SU-DHL-6 (cell line): ENCODE data around the gene ELMO1.

Experiments used
- H2AFZ ChIP-seq: fragments of 200-600 bp; sonication (generic); 2 replicates; pipeline ENCODE4 v1.6.1; 2014; ENCODE audit warnings: low read depth, mild to moderate bottlenecking, moderate library complexity, mixed read lengths, antibody characterized with exemption, low read length; ENCODE audit not compliant: severe bottlenecking
- H3F3A ChIP-seq: fragments of 200-600 bp; shearing (Covaris generic); 2 replicates; pipeline ENCODE4 v1.6.0; 2016; ENCODE audit warnings: antibody characterized with exemption, mild to moderate bottlenecking; ENCODE audit not compliant: insufficient read depth
- H3K27ac ChIP-seq: fragments of 200-600 bp; sonication (generic); 2 replicates; pipeline ENCODE4 v1.5.1; 2016; ENCODE audit warnings: low read depth, mild to moderate bottlenecking, low read length, moderate library complexity, mixed read lengths
- H3K27me3 ChIP-seq: fragments of 200-600 bp; sonication (generic), shearing (Covaris generic); 2 replicates; pipeline ENCODE4 v1.6.0; 2014; ENCODE audit warnings: mild to moderate bottlenecking, low read length
- H3K36me3 ChIP-seq: fragments of 200-600 bp; sonication (generic); 2 replicates; pipeline ENCODE4 v1.6.1; 2014; ENCODE audit warnings: mild to moderate bottlenecking, low read length, mixed read lengths
- H3K4me2 ChIP-seq: fragments of 300-600, 200-600 bp; shearing (Covaris generic), sonication (generic); 2 replicates; pipeline ENCODE4 v1.6.0; 2014; ENCODE audit warnings: low read length, low read depth, mild to moderate bottlenecking; ENCODE audit not compliant: poor library complexity, severe bottlenecking
- H3K4me3 ChIP-seq: fragments of 200-600 bp; sonication (generic); 2 replicates; pipeline ENCODE4 v1.5.1; 2014; ENCODE audit warnings: antibody characterized with exemption, low read length, mild to moderate bottlenecking, mixed read lengths; ENCODE audit not compliant: insufficient read depth, poor library complexity, severe bottlenecking
- H3K79me2 ChIP-seq: fragments of 200-600 bp; sonication (generic); 2 replicates; pipeline ENCODE4 v1.6.1; 2014; ENCODE audit warnings: mild to moderate bottlenecking, low read length, moderate library complexity; ENCODE audit not compliant: insufficient read depth
- H3K9ac ChIP-seq: fragments of 200-600 bp; sonication (generic); 2 replicates; pipeline ENCODE4 v1.7.0; 2014; ENCODE audit warnings: mild to moderate bottlenecking, low read length
- H3K9me2 ChIP-seq: fragments of 200-600 bp; sonication (generic); replicated peaks from 2 replicates; pipeline ENCODE4 v1.6.1; 2014; ENCODE audit warnings: low read length; ENCODE audit not compliant: insufficient read depth
- H3K9me3 ChIP-seq: fragments of 200-600 bp; sonication (generic); 2 replicates; pipeline ENCODE4 v1.6.1; 2014; ENCODE audit warnings: low read length, mixed read lengths; ENCODE audit not compliant: insufficient read depth
- H4K20me1 ChIP-seq: fragments of 200-600 bp; sonication (generic); 2 replicates; pipeline ENCODE4 v1.6.1; 2014; ENCODE audit warnings: low read depth, mild to moderate bottlenecking, antibody characterized with exemption, low read length, moderate library complexity, mixed read lengths
- EZH2phosphoT487 ChIP-seq: fragments of 200-600 bp; sonication (generic), shearing (Covaris generic); conservative IDR thresholded peaks from 2 replicates; pipeline ENCODE4 v1.6.1; 2018; ENCODE audit warnings: mild to moderate bottlenecking, antibody characterized with exemption, low read length, moderate library complexity, mixed read lengths
- TF ChIP-seq, protein P1 (sequence below): fragments of 200-600 bp; sonication (generic); IDR thresholded peaks from one replicate; pipeline ENCODE4 v1.5.1; 2017; ENCODE audit warnings: antibody characterized with exemption, mild to moderate bottlenecking, low read length, moderate library complexity; ENCODE audit not compliant: insufficient read depth, poor library complexity, severe bottlenecking

The ELMO1 gene

DNA sequence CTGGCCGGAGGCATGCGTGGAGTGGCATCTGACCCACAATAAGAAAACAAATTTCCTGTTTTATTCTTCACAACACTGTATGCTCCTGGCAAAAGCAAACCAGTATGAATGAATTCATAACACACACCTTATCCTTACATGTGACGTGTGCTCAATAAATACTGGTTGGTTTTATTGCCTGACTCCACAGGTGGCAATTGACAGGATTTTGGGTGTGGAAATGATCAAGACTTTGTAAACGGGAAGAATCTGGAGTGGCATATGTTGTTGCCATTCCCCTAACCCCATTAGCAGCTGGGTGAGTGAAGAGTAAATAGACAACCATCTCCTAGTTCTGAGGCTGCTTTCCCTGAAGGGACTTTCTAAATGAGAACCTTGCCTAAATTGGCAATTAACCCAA, 508.8 kb downstream of the ELMO1 start:
- no peak overlapping the region for H3K4me2 ChIP-seq
- H3K9ac ChIP-seq, result no peak overlapping the region
- no peaks in the 10 kb centered on the region; the same call in 1 of the 2 replicates for H4K20me1 ChIP-seq
- no peaks in the 10 kb centered on the region for H3K79me2 ChIP-seq
- no peaks in the 10 kb centered on the region for H3K9me2 ChIP-seq
- H3K36me3 ChIP-seq, result peaks cover 26% of the 10 kb centered on the region
- H3F3A ChIP-seq, result no peaks in the 10 kb centered on the region
- no peaks in the 10 kb centered on the region for H3K27me3 ChIP-seq
- no peak overlapping the region for H3K27ac ChIP-seq
- no peak overlapping the region for H2AFZ ChIP-seq
- no peak for TF ChIP-seq EZH2phosphoT487
- TF ChIP-seq, protein P1, sequence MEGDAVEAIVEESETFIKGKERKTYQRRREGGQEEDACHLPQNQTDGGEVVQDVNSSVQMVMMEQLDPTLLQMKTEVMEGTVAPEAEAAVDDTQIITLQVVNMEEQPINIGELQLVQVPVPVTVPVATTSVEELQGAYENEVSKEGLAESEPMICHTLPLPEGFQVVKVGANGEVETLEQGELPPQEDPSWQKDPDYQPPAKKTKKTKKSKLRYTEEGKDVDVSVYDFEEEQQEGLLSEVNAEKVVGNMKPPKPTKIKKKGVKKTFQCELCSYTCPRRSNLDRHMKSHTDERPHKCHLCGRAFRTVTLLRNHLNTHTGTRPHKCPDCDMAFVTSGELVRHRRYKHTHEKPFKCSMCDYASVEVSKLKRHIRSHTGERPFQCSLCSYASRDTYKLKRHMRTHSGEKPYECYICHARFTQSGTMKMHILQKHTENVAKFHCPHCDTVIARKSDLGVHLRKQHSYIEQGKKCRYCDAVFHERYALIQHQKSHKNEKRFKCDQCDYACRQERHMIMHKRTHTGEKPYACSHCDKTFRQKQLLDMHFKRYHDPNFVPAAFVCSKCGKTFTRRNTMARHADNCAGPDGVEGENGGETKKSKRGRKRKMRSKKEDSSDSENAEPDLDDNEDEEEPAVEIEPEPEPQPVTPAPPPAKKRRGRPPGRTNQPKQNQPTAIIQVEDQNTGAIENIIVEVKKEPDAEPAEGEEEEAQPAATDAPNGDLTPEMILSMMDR, result no peak
- no peak overlapping the region for H3K4me3 ChIP-seq
- H3K9me3 ChIP-seq, result peaks cover 20% of the 10 kb centered on the region; the same call in 1 of the 2 replicates

- no peak for TF ChIP-seq EZH2phosphoT487
- TF ChIP-seq, protein P1, result no peak
- Histone ChIP-seq H3F3A (no peaks in the 10 kb centered on the region), H3K9me3 (peaks cover 20% of the 10 kb centered on the region; the same call in 1 of the 2 replicates), H3K9ac (no peak overlapping the region), H3K9me2 (no peaks in the 10 kb centered on the region), H4K20me1 (no peaks in the 10 kb centered on the region), H3K4me2 (no peak overlapping the region), H3K79me2 (no peaks in the 10 kb centered on the region), H3K27me3 (no peaks in the 10 kb centered on the region), H2AFZ (no peak overlapping the region), H3K36me3 (peaks cover 26% of the 10 kb centered on the region), H3K27ac (no peak overlapping the region), H3K4me3 (no peak overlapping the region)
Measured at GRCh38 chr7:36937754-36938563, 510.7 kb downstream of the ELMO1 start.

DNA sequence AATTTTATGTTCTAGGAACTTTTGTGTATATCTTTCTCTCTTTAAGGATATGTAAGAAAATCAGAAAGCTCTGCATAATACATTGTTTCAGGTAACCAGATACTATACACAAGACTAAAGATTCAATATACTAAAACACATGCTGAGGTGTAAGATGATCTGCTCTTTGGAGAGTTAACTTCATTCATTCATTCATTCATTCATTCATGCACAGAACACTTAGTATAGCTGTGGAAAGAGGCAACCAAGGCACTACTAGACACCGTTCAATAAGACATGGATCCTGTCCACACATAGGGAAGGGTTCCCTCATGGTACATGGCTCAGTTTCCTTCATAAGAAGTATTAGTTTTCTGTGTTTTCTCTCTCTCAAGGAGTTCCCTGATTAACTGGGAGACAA, 516.8 kb downstream of the ELMO1 start:
- H3K27me3 ChIP-seq, result no peaks in the 10 kb centered on the region
- no peaks in the 10 kb centered on the region for H4K20me1 ChIP-seq
- no peak overlapping the region for H3K27ac ChIP-seq
- no peaks in the 10 kb centered on the region for H3K36me3 ChIP-seq
- H3K4me2 ChIP-seq, result no peak overlapping the region
- no peak for TF ChIP-seq EZH2phosphoT487
- TF ChIP-seq, protein P1, result no peak
- H3F3A ChIP-seq, result no peaks in the 10 kb centered on the region
- H2AFZ ChIP-seq, result no peak overlapping the region
- H3K4me3 ChIP-seq, result no peak overlapping the region
- H3K9me3 ChIP-seq, result no peaks in the 10 kb centered on the region
- no peaks in the 10 kb centered on the region for H3K9me2 ChIP-seq
- no peaks in the 10 kb centered on the region for H3K79me2 ChIP-seq
- no peak overlapping the region for H3K9ac ChIP-seq
